GM23338 (cell line): ENCODE measurements around the gene OTUB2. TPM values are rescaled to one million over a fixed set of nuclear protein-coding genes. Genes with fewer than 3 reads are reported as not detected.
A peak's percentile ranks its signal among the peaks of the same experiment; 100 is the strongest.
"Not testable (repeated sequence)": the region's sequence is repeated elsewhere in the genome, so short reads cannot be mapped to it uniquely, and the experiment has no call there.

Experiments used
- ATAC-seq: fragments of 200-7000 bp; cut with Tn5 transposase; 3 replicates; pipeline ENCODE4 v1.9.1; 2020
- DNase-seq: peaks from one replicate; pipeline ENCODE4 v3.0.0-alpha.2; 2015; ENCODE audit warnings: low spot score
- H2AFZ ChIP-seq: fragments of 200-600 bp; sonication (generic); 2 replicates; pipeline ENCODE4 v1.8.0; 2016; ENCODE audit warnings: antibody characterized with exemption, mild to moderate bottlenecking, moderate library complexity
- H3F3A ChIP-seq: fragments of 200-600 bp; sonication (generic); replicated peaks from 2 replicates; pipeline ENCODE4 v1.8.0; 2017; ENCODE audit warnings: antibody characterized with exemption, mixed run types, low read depth
- H3K27ac ChIP-seq: fragments of 200-600 bp; sonication (generic); 2 replicates; pipeline ENCODE4 v1.6.1; 2016; ENCODE audit warnings: low read depth
- H3K27me3 ChIP-seq: fragments of 200-600 bp; sonication (generic); 2 replicates; pipeline ENCODE4 v1.8.0; 2016; ENCODE audit warnings: mild to moderate bottlenecking, mixed run types, moderate library complexity; ENCODE audit not compliant: insufficient read depth
- H3K36me3 ChIP-seq: fragments of 200-600 bp; sonication (generic); 2 replicates; pipeline ENCODE4 v1.8.0; 2016; ENCODE audit warnings: mild to moderate bottlenecking; ENCODE audit not compliant: insufficient read depth
- H3K4me1 ChIP-seq: fragments of 200-600 bp; sonication (generic); 2 replicates; pipeline ENCODE4 v1.8.0; 2016; ENCODE audit warnings: mild to moderate bottlenecking, moderate library complexity; ENCODE audit not compliant: insufficient read depth
- H3K4me2 ChIP-seq: fragments of 200-600 bp; sonication (generic); 2 replicates; pipeline ENCODE4 v1.7.1; 2017; ENCODE audit warnings: mixed run types
- H3K4me3 ChIP-seq: fragments of 200-600 bp; sonication (generic); 2 replicates; pipeline ENCODE4 v1.6.1; 2016; ENCODE audit warnings: mixed run types
- H3K79me2 ChIP-seq: fragments of 200-600 bp; sonication (generic); replicated peaks from 2 replicates; pipeline ENCODE4 v1.8.0; 2017; ENCODE audit warnings: mild to moderate bottlenecking; ENCODE audit not compliant: insufficient read depth
- H3K9me2 ChIP-seq: fragments of 200-600 bp; sonication (generic); 2 replicates; pipeline ENCODE4 v1.8.0; 2017; ENCODE audit not compliant: insufficient read depth
- H4K20me1 ChIP-seq: fragments of 200-600 bp; sonication (generic); replicated peaks from 2 replicates; pipeline ENCODE4 v1.8.0; 2017; ENCODE audit warnings: mild to moderate bottlenecking; ENCODE audit not compliant: insufficient read depth
- H3K27ac Mint-ChIP-seq: 2 replicates; pipeline ENCODE4 v1.8.0; 2020; ENCODE audit warnings: inconsistent platforms, mild to moderate bottlenecking, moderate library complexity, mixed read lengths
- H3K27me3 Mint-ChIP-seq: 3 replicates; pipeline ENCODE4 v1.8.0; 2022; ENCODE audit warnings: low read depth, mild to moderate bottlenecking, moderate library complexity, mixed read lengths, inconsistent platforms; ENCODE audit not compliant: insufficient read depth, poor library complexity
- H3K36me3 Mint-ChIP-seq: 3 replicates; pipeline ENCODE4 v1.8.0; 2021; ENCODE audit warnings: low read depth, mild to moderate bottlenecking, inconsistent platforms, moderate library complexity, mixed read lengths
- H3K4me1 Mint-ChIP-seq: 3 replicates; pipeline ENCODE4 v1.8.0; 2020; ENCODE audit warnings: mild to moderate bottlenecking, inconsistent platforms, mixed read lengths
- H3K4me3 Mint-ChIP-seq: 3 replicates; pipeline ENCODE4 v1.8.0; 2021; ENCODE audit warnings: moderate library complexity, mild to moderate bottlenecking, inconsistent platforms, mixed read lengths
- H3K9me3 Mint-ChIP-seq: 3 replicates; pipeline ENCODE4 v1.8.0; 2020; ENCODE audit warnings: moderate library complexity, mild to moderate bottlenecking, inconsistent platforms, mixed read lengths
- CREB1 ChIP-seq: fragments of 250-450 bp; sonication (Bioruptor Pico); IDR thresholded peaks from 2 replicates; pipeline ENCODE4 v1.5.0; 2020; ENCODE audit warnings: low read depth, mild to moderate bottlenecking, moderate library complexity
- EZH2 ChIP-seq: fragments of 200-600 bp; sonication (generic); IDR thresholded peaks from one replicate; pipeline ENCODE4 v1.8.0; 2017; ENCODE audit warnings: antibody characterized with exemption, mild to moderate bottlenecking, low read depth; ENCODE audit not compliant: unreplicated experiment
- EZH2phosphoT487 ChIP-seq: fragments of 200-600 bp; sonication (generic); IDR thresholded peaks from one replicate; pipeline ENCODE4 v1.8.1; 2018; ENCODE audit warnings: antibody characterized with exemption; ENCODE audit not compliant: unreplicated experiment
- JUNB ChIP-seq: IDR thresholded peaks from one replicate; pipeline ENCODE4 v1.6.1; 2016; ENCODE audit warnings: antibody characterized with exemption; ENCODE audit not compliant: unreplicated experiment
- polyA plus RNA-seq: library from polyadenylated mRNA; unstranded; fragments of >200 nt; fragmentation: Nextera tagmentation; extraction: Ambion mirVana; gene quantifications from 2 replicates; pipeline ENCODE4 v1.2.1, GENCODE V29; 2016
- total RNA-seq: library from RNA; depleted of rRNA; stranded (reverse); fragments of >200 nt; shearing (Covaris generic); gene quantifications from 2 replicates; pipeline ENCODE4 v1.2.3, GENCODE V29; 2014
- TF ChIP-seq, protein P1 (sequence below), 2 experiments: fragments of 200-600 bp in 1 of 2; sonication (generic) in 1 of 2; conservative IDR thresholded peaks; 2 replicates each; pipeline versions ENCODE4 v1.5.1 to v1.6.1; 2016 to 2017; ENCODE audit warnings: antibody characterized with exemption in 2 of 2, low read depth in 2 of 2, mild to moderate bottlenecking in 2 of 2, moderate library complexity in 1 of 2
- TF ChIP-seq, protein P2 (sequence below): IDR thresholded peaks from one replicate; pipeline ENCODE4 v1.6.1; 2018; ENCODE audit warnings: antibody characterized with exemption; ENCODE audit not compliant: unreplicated experiment

Gene OTUB2
- total and polyA plus RNA-seq, 2 experiments from 2014 or later = 2.1 to 4.1 TPM

DNA sequence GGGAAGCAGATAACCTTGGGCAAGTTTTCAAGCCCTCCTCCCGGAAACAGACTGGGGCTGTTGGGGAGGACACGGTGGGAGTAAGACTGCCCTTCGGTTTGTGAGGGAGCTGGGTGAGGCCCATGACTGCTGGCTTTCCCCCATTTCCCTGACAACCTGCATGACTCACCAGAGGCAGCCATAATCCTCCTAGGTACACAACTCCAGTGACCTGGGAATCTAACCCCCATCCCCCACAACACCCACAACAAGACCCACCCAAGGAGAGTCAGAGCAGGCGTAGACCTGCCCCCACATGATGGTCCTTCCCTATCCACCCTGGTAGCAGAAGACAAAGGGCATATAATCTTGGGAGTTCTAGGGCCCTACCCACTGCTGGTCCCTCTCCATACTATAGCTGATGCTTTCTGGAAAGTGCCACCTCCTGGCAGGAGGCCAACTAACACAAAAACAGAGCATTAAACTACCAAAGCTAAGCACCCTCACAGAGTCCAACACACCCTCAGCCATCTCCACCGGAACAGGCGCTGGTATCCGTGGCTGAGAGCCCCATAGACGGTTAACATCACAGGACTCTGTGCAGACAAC lies 40.0 kb downstream of the OTUB2 start:
- Mint-ChIP-seq H3K27ac (peak overlapping the region; percentile 77), H3K27me3 (peaks cover 12% of the 10 kb centered on the region), H3K4me1 (peaks cover 45% of the 10 kb centered on the region), H3K4me3 (no peak overlapping the region; the same call in 2 of the 3 replicates), H3K9me3 (peaks cover 27% of the 10 kb centered on the region), H3K36me3 (peaks cover 41% of the 10 kb centered on the region)
- no peaks in the 10 kb centered on the region for H3F3A ChIP-seq
- TF ChIP-seq CREB1 = no peak
- TF ChIP-seq, protein P1, sequence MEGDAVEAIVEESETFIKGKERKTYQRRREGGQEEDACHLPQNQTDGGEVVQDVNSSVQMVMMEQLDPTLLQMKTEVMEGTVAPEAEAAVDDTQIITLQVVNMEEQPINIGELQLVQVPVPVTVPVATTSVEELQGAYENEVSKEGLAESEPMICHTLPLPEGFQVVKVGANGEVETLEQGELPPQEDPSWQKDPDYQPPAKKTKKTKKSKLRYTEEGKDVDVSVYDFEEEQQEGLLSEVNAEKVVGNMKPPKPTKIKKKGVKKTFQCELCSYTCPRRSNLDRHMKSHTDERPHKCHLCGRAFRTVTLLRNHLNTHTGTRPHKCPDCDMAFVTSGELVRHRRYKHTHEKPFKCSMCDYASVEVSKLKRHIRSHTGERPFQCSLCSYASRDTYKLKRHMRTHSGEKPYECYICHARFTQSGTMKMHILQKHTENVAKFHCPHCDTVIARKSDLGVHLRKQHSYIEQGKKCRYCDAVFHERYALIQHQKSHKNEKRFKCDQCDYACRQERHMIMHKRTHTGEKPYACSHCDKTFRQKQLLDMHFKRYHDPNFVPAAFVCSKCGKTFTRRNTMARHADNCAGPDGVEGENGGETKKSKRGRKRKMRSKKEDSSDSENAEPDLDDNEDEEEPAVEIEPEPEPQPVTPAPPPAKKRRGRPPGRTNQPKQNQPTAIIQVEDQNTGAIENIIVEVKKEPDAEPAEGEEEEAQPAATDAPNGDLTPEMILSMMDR (conservative IDR thresholded peaks at IDR 0.05; ENCODE audit: low read depth in 2 of 2) = peak; percentile 7 to 20; a peak in 2 of 4 replicates
- no peak for TF ChIP-seq EZH2phosphoT487
- peaks cover 35% of the 10 kb centered on the region for H4K20me1 ChIP-seq
- H3K9me2 ChIP-seq = no peaks in the 10 kb centered on the region; the same call in 1 of the 2 replicates
- peaks cover 22% of the 10 kb centered on the region for H3K4me1 ChIP-seq
- no peak overlapping the region for H3K27ac ChIP-seq
- peaks cover 90% of the 10 kb centered on the region for H3K79me2 ChIP-seq
- no peak overlapping the region for H3K4me3 ChIP-seq
- no peaks in the 10 kb centered on the region for H3K27me3 ChIP-seq
- peaks cover 5% of the 10 kb centered on the region for H3K36me3 ChIP-seq
- ATAC-seq = peak; percentile 51
- DNase-seq = peak; percentile 27
- H3K4me2 ChIP-seq = 0 out of 2 replicates have a peak overlapping the region, but pooled peaks have one; percentile 24
- no peak overlapping the region for H2AFZ ChIP-seq

DNA sequence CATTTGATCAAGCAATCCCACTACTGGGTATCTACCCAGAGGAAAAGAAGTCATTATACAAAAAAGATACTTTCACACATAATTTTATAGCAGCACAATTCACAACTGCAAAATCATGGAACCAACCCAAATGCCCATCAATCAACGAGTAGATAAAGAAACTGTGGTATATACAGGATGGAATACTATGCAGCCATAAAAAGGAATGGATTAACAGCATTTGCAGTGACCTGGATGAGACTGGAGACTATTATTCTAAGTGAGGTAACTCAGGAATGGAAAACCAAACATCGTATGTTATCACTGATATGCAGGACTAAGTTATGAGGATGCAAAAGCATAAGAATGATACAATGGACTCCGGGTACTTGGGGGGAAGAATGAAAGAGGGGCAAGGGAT lies 45.9 kb downstream of the OTUB2 start:
- H3K4me1 ChIP-seq, H3K27ac ChIP-seq, H2AFZ ChIP-seq, ATAC-seq, H3K27me3 Mint-ChIP-seq, H3F3A ChIP-seq, H3K4me3 ChIP-seq, H3K4me1 Mint-ChIP-seq, DNase-seq, H3K4me3 Mint-ChIP-seq, H3K9me2 ChIP-seq, H3K27ac Mint-ChIP-seq, H3K27me3 ChIP-seq, H3K4me2 ChIP-seq: not testable (repeated sequence)
- peaks cover 31% of the 10 kb centered on the region for H4K20me1 ChIP-seq
- H3K9me3 Mint-ChIP-seq = peaks cover 54% of the 10 kb centered on the region
- H3K36me3 Mint-ChIP-seq = peaks cover 75% of the 10 kb centered on the region
- H3K36me3 ChIP-seq = peaks cover 18% of the 10 kb centered on the region; the same call in 1 of the 2 replicates
- H3K79me2 ChIP-seq = peaks cover 100% of the 10 kb centered on the region

GRCh38 chr14:94074534-94074933 lies 48.4 kb downstream of the OTUB2 start:
- DNase-seq (no peak), ATAC-seq (no peak)
- no peak overlapping the region for H2AFZ ChIP-seq
- Mint-ChIP-seq H3K27me3 (no peaks in the 10 kb centered on the region), H3K4me3 (no peak overlapping the region), H3K4me1 (peaks cover 13% of the 10 kb centered on the region), H3K9me3 (peaks cover 44% of the 10 kb centered on the region), H3K36me3 (peaks cover 86% of the 10 kb centered on the region), H3K27ac (no peak overlapping the region)
- no peak overlapping the region for H3K4me3 ChIP-seq
- H3K4me2 ChIP-seq = no peak overlapping the region
- no peaks in the 10 kb centered on the region for H3K9me2 ChIP-seq
- H3F3A ChIP-seq = no peaks in the 10 kb centered on the region
- peaks cover 100% of the 10 kb centered on the region for H3K79me2 ChIP-seq
- peaks cover 38% of the 10 kb centered on the region for H4K20me1 ChIP-seq
- peaks cover 24% of the 10 kb centered on the region; the same call in 1 of the 2 replicates for H3K36me3 ChIP-seq
- no peaks in the 10 kb centered on the region for H3K27me3 ChIP-seq
- TF ChIP-seq JUNB (no peak), EZH2 (no peak)
- TF ChIP-seq, protein P2, sequence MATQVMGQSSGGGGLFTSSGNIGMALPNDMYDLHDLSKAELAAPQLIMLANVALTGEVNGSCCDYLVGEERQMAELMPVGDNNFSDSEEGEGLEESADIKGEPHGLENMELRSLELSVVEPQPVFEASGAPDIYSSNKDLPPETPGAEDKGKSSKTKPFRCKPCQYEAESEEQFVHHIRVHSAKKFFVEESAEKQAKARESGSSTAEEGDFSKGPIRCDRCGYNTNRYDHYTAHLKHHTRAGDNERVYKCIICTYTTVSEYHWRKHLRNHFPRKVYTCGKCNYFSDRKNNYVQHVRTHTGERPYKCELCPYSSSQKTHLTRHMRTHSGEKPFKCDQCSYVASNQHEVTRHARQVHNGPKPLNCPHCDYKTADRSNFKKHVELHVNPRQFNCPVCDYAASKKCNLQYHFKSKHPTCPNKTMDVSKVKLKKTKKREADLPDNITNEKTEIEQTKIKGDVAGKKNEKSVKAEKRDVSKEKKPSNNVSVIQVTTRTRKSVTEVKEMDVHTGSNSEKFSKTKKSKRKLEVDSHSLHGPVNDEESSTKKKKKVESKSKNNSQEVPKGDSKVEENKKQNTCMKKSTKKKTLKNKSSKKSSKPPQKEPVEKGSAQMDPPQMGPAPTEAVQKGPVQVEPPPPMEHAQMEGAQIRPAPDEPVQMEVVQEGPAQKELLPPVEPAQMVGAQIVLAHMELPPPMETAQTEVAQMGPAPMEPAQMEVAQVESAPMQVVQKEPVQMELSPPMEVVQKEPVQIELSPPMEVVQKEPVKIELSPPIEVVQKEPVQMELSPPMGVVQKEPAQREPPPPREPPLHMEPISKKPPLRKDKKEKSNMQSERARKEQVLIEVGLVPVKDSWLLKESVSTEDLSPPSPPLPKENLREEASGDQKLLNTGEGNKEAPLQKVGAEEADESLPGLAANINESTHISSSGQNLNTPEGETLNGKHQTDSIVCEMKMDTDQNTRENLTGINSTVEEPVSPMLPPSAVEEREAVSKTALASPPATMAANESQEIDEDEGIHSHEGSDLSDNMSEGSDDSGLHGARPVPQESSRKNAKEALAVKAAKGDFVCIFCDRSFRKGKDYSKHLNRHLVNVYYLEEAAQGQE = no peak
- peaks cover 2% of the 10 kb centered on the region for H3K4me1 ChIP-seq
- no peak overlapping the region for H3K27ac ChIP-seq
